PC-9 (cell line): Measurements from ENCODE around the gene SOX2.

ENCODE experiments used
- CTCF ChIP-seq: fragments of 200-600 bp; sonication (generic); conservative IDR thresholded peaks from 2 replicates; pipeline ENCODE4 v1.6.1; 2017; ENCODE audit warnings: mixed run types, antibody characterized with exemption, mild to moderate bottlenecking, moderate library complexity
- EZH2 ChIP-seq: fragments of 200-600 bp; sonication (generic); IDR thresholded peaks from 2 replicates; pipeline ENCODE4 v1.8.0; 2017; ENCODE audit warnings: antibody characterized with exemption, low read depth

- TF ChIP-seq CTCF (no peak), EZH2 (no peak)
Measured at GRCh38 chr3:181699171-181699903, 12.4 kb upstream of the SOX2 start.
